K562 (cell line): ENCODE measurements around the gene FADD. TPM values are rescaled to one million over a fixed set of nuclear protein-coding genes. Genes with fewer than 3 reads are reported as not detected.
A peak's percentile ranks its signal among the peaks of the same experiment; 100 is the strongest.

Experiments used
- ATAC-seq: fragments of 200-7000 bp; cut with Tn5 transposase; 3 replicates; pipeline ENCODE4 v1.9.1; 2020; ENCODE audit warnings: moderate library complexity
- BruUV-seq: library from RNA; stranded (reverse); fragments of 400-500 nt; replicated peaks from 2 replicates; lab custom pipeline; 2021; lab: Mats Ljungman, UMichigan
- CTCF ChIA-PET: fragments of 300-600 bp; formaldehyde crosslinking; extraction: SDS; loops from one replicate; lab custom pipeline; 2021; ENCODE audit warnings: low intra/inter-chr PET ratio; lab: Yijun Ruan, JAX
- POLR2A ChIA-PET: fragments of 300-600, 350-650 bp; sonication (Branson Sonifier 250); formaldehyde crosslinking; extraction: SDS; loops from one replicate; lab custom pipeline; 2021; ENCODE audit warnings: antibody characterized with exemption, inconsistent platforms; lab: Yijun Ruan, JAX
- DNase-seq, 4 experiments: peaks; one replicate each; pipeline versions ENCODE4 v3.0.0 to v3.0.0-alpha.2; 2011 to 2018; ENCODE audit warnings: low spot score in 3 of 4, mixed read lengths in 3 of 4; ENCODE audit errors: extremely low read depth in 1 of 4
- FAIRE-seq: peaks from 2 replicates; lab custom pipeline; 2011; peaks lifted over from hg19 to GRCh38; lab: Jason Lieb, UNC
- H2AFZ ChIP-seq: 2 replicates; pipeline ENCODE4 v1.6.0; 2011; ENCODE audit warnings: low read depth, low read length, control low read depth, inconsistent platforms
- H3K27ac ChIP-seq: fragments of 200-600 bp; 3 replicates; pipeline ENCODE4 v1.8.0; 2011; ENCODE audit warnings: low read depth, mild to moderate bottlenecking, control low read depth, inconsistent platforms, low read length, moderate library complexity, mixed read lengths; ENCODE audit errors: extremely low read depth
- H3K27me3 ChIP-seq, 2 experiments: fragments of 300-600 bp in 1 of 2; 2 replicates in 1 of 2; 3 replicates in 1 of 2; pipeline versions ENCODE4 v1.6.0 to v1.8.0; 2011; ENCODE audit warnings: inconsistent platforms in 2 of 2, low read length in 2 of 2, mild to moderate bottlenecking in 1 of 2, mixed read lengths in 1 of 2, moderate library complexity in 1 of 2; ENCODE audit not compliant: control insufficient read depth in 2 of 2, insufficient read depth in 2 of 2
- H3K36me3 ChIP-seq: fragments of 300-600 bp; 3 replicates; pipeline ENCODE4 v1.8.0; 2011; ENCODE audit warnings: mild to moderate bottlenecking, low read length, inconsistent platforms; ENCODE audit not compliant: control insufficient read depth, insufficient read depth
- H3K4me1 ChIP-seq, 2 experiments: fragments of 200-600 bp in 1 of 2; replicated peaks in 1 of 2; 2 replicates in 1 of 2; 3 replicates in 1 of 2; pipeline versions ENCODE4 v1.5.1 to v1.8.0; 2011; ENCODE audit warnings: inconsistent platforms in 2 of 2, low read length in 2 of 2, mild to moderate bottlenecking in 1 of 2, mixed read lengths in 1 of 2, moderate library complexity in 1 of 2; ENCODE audit not compliant: control insufficient read depth in 2 of 2, insufficient read depth in 2 of 2
- H3K4me2 ChIP-seq: 2 replicates; pipeline ENCODE4 v1.6.1; 2011; ENCODE audit warnings: low read length, control low read depth, inconsistent platforms, mixed read lengths; ENCODE audit not compliant: insufficient read depth
- H3K4me3 ChIP-seq: fragments of 200-600 bp; sonication (generic), shearing (Covaris generic); 2 replicates; pipeline ENCODE4 v1.5.1; 2016; ENCODE audit warnings: control low read depth, inconsistent platforms
- H3K79me2 ChIP-seq: fragments of 200-600 bp; 3 replicates; pipeline ENCODE4 v1.8.0; 2011; ENCODE audit warnings: low read length, inconsistent platforms; ENCODE audit not compliant: control insufficient read depth, insufficient read depth
- H3K9ac ChIP-seq, 2 experiments: 2 replicates each; pipeline versions ENCODE4 v1.6.0 to v1.6.1; 2011; ENCODE audit warnings: low read depth in 2 of 2, low read length in 2 of 2, control low read depth in 1 of 2, inconsistent platforms in 1 of 2, mild to moderate bottlenecking in 1 of 2, mixed read lengths in 1 of 2; ENCODE audit not compliant: insufficient read depth in 1 of 2
- H3K9me1 ChIP-seq: one replicate; pipeline ENCODE4 v1.6.0; 2011; ENCODE audit warnings: inconsistent platforms, mild to moderate bottlenecking, low read length, moderate library complexity; ENCODE audit not compliant: control insufficient read depth, insufficient read depth
- H3K9me3 ChIP-seq: replicated peaks from 2 replicates; pipeline ENCODE4 v1.5.1; 2011; ENCODE audit warnings: low read depth, low read length, inconsistent platforms; ENCODE audit not compliant: control insufficient read depth, insufficient read depth
- H4K20me1 ChIP-seq: replicated peaks from 2 replicates; pipeline ENCODE4 v1.6.1; 2011; ENCODE audit warnings: low read length, inconsistent platforms, mixed read lengths; ENCODE audit not compliant: control insufficient read depth, insufficient read depth
- BCOR ChIP-seq: fragments of 450-650 bp; IDR thresholded peaks from 2 replicates; pipeline ENCODE4 v1.6.1; 2016
- CBX3 ChIP-seq, 2 experiments: IDR thresholded peaks; 1 replicate in 1 of 2; 2 replicates in 1 of 2; pipeline ENCODE4 v1.6.1; 2012; ENCODE audit warnings: inconsistent platforms in 2 of 2, low read length in 2 of 2, borderline replicate concordance in 1 of 2, control low read depth in 1 of 2
- CEBPZ ChIP-seq: fragments of 150-350 bp; IDR thresholded peaks from 2 replicates; pipeline ENCODE4 v1.6.1; 2014; ENCODE audit warnings: low read depth, mild to moderate bottlenecking, low read length, borderline replicate concordance
- HDAC1 ChIP-seq, 2 experiments: fragments of 450-650 bp; IDR thresholded peaks; 2 replicates each; pipeline ENCODE4 v1.6.1; 2016 to 2017; ENCODE audit warnings: inconsistent platforms in 1 of 2, mild to moderate bottlenecking in 1 of 2, moderate library complexity in 1 of 2
- HLTF ChIP-seq: fragments of 450-650 bp; IDR thresholded peaks from 2 replicates; pipeline ENCODE4 v1.6.1; 2016
- KDM1A ChIP-seq, 2 experiments: fragments of 450-650 bp; IDR thresholded peaks; 2 replicates each; pipeline ENCODE4 v1.6.1; 2016; ENCODE audit warnings: mild to moderate bottlenecking in 2 of 2
- KDM5B ChIP-seq: fragments of 200-600 bp; sonication (generic); IDR thresholded peaks from 2 replicates; pipeline ENCODE4 v1.6.1; 2012; ENCODE audit warnings: low read depth, mild to moderate bottlenecking, moderate library complexity, low read length, control low read depth, inconsistent platforms; ENCODE audit not compliant: insufficient replicate concordance
- POLR2H ChIP-seq: IDR thresholded peaks from 2 replicates; pipeline ENCODE4 v1.6.1; 2016; ENCODE audit warnings: missing genetic modification characterization, low read depth, mild to moderate bottlenecking, control low read depth, missing compliant biosample characterization, moderate library complexity
- PTBP1 ChIP-seq: fragments of 200-400 bp; formaldehyde crosslinking; IDR thresholded peaks from 2 replicates; pipeline ENCODE4 v1.6.1; 2017; ENCODE audit warnings: low read depth, low read length
- RBM25 ChIP-seq: fragments of 200-400 bp; formaldehyde crosslinking; IDR thresholded peaks from 2 replicates; pipeline ENCODE4 v1.6.1; 2018; ENCODE audit warnings: low read length, low read depth, moderate library complexity; ENCODE audit not compliant: severe bottlenecking
- ZNF717 ChIP-seq: fragments of 250-450 bp; sonication (Bioruptor Pico); IDR thresholded peaks from 2 replicates; pipeline ENCODE4 v1.5.0; 2021
- WGBS: fragments of 100-300 bp; shearing (Covaris generic); methylation state at CpG from one replicate; pipeline ENCODE4 v1.1.6; 2016; ENCODE audit warnings: low coverage, mixed read lengths; ENCODE audit not compliant: insufficient coverage; ENCODE audit errors: missing lambda C conversion rate; 5-methylcytosine and 5-hydroxymethylcytosine counted together
- in situ Hi-C: fragments of 300-500 bp; cut with MboI; formaldehyde crosslinking; loops from 4 replicates; pipeline ENCODE4 v1.15.0; 2018; ENCODE audit warnings: inconsistent platforms, mixed read lengths
- intact Hi-C: fragments of 100-400 bp; cut with micrococcal nuclease; formaldehyde crosslinking; loops from 2 replicates; pipeline ENCODE4 v1.14.2; 2022
- polyA plus RNA-seq, 8 experiments: library from polyadenylated mRNA; depleted of rRNA in 4 of 8; stranded (reverse) in 5 of 8; unstranded in 3 of 8; fragments of >200 nt; fragmentation: Nextera tagmentation in 2 of 8; fragmentation: Illumina TruSeq in 1 of 8; extraction: Ambion mirVana in 2 of 8; extraction: Trizol in 1 of 8; gene quantifications; 2 replicates each; pipeline versions ENCODE4 v1.2.1 to v1.2.3, GENCODE V29; 2011 to 2014; ENCODE audit warnings: inconsistent platforms in 1 of 8, missing spikeins in 1 of 8
- total RNA-seq, 7 experiments: library from RNA; depleted of rRNA in 6 of 7; stranded (reverse); fragments of >200 nt in 6 of 7; fragmentation: Illumina TruSeq in 2 of 7; extraction: Trizol in 2 of 7; gene quantifications; 2 replicates each; pipeline versions ENCODE4 v1.2.1 to v1.2.3, GENCODE V29; 2011 to 2021; ENCODE audit warnings: low replicate concordance in 1 of 7

Gene FADD
- total and polyA plus RNA-seq, 9 of the 15 experiments (the other 6 are each of a cell fraction or from before 2014, with no cell fraction given): 0.29 to 26.9 (median 20.4) TPM

- CTCF ChIA-PET: no interaction called here
- DNase-seq: no peak
- intact Hi-C loops (no loop called here), in situ Hi-C loops (no loop called here)
- no peaks in the 10 kb centered on the region for H3K79me2 ChIP-seq
- no peaks in the 10 kb centered on the region for H3K9me1 ChIP-seq
- no peaks in the 10 kb centered on the region for H3K36me3 ChIP-seq
- no TSS peak for BruUV-seq
- peaks cover 4 to 7% of the 10 kb centered on the region in 2 experiments; a peak in 3 of 5 replicates for H3K4me1 ChIP-seq
- peaks cover 0 to 5% of the 10 kb centered on the region in 2 experiments; a peak in 2 of 5 replicates for H3K27me3 ChIP-seq
- TF ChIP-seq KDM5B: no peak
- TF ChIP-seq, all 486 proteins: peak for 0
- no peak overlapping the region for H3K4me2 ChIP-seq
- POLR2A ChIA-PET: interaction anchor here (1.0 kb wide), 1 partner anchor 24 kb away, joined by 4 read pairs; no protein-coding TSS in a partner anchor
- no peaks in the 10 kb centered on the region for H3K9me3 ChIP-seq
- WGBS: 40% methylated on average over 19 of the region's 22 CpGs
- ATAC-seq: no peak
- no peak overlapping the region for H3K4me3 ChIP-seq
- no peak for FAIRE-seq
- 0 out of 2 replicates have a peak, but pooled peaks cover 6% of the 10 kb centered on the region for H4K20me1 ChIP-seq
- no peak overlapping the region for H3K27ac ChIP-seq
- H2AFZ ChIP-seq: peak overlapping the region; percentile 38; the same call in 1 of the 2 replicates
- peak overlapping the region in 1 of 2 experiments; percentile 75; a peak in 2 of 4 replicates for H3K9ac ChIP-seq
Observed at GRCh38 chr11:70230840-70231710, 28.0 kb downstream of the FADD start.

GRCh38 chr11:70233034-70233433 is 29.9 kb downstream of the FADD start:
- peaks cover 4 to 5% of the 10 kb centered on the region in 2 experiments; a peak in 3 of 5 replicates for H3K4me1 ChIP-seq
- intact Hi-C loops: no loop called here
- in situ Hi-C loops: no loop called here
- H3K27me3 ChIP-seq: peaks cover 0 to 5% of the 10 kb centered on the region in 2 experiments; a peak in 2 of 5 replicates
- BruUV-seq: no TSS peak
- H3K36me3 ChIP-seq: no peaks in the 10 kb centered on the region
- no peak for DNase-seq
- POLR2A ChIA-PET: interaction anchor here (0.7 to 1.0 kb wide), 3 partner anchors 10 to 152 kb away, joined by 3 read pairs; no protein-coding TSS in a partner anchor
- no peak overlapping the region; the same call in 1 of the 2 replicates for H3K4me2 ChIP-seq
- H2AFZ ChIP-seq: no peak overlapping the region
- no peak for ATAC-seq
- no peaks in the 10 kb centered on the region for H3K79me2 ChIP-seq
- 0 out of 2 replicates have a peak, but pooled peaks cover 6% of the 10 kb centered on the region for H4K20me1 ChIP-seq
- no peak for FAIRE-seq
- no peak overlapping the region for H3K9ac ChIP-seq
- CTCF ChIA-PET: no interaction called here
- no peaks in the 10 kb centered on the region for H3K9me3 ChIP-seq
- H3K4me3 ChIP-seq: no peak overlapping the region
- H3K9me1 ChIP-seq: no peaks in the 10 kb centered on the region
- no peak overlapping the region for H3K27ac ChIP-seq
- 0 out of 2 replicates have a peak, but pooled peaks have one; percentile 69 for TF ChIP-seq PTBP1
- TF ChIP-seq BCOR: peak; percentile 85
- TF ChIP-seq HDAC1 (IDR thresholded peaks at IDR 0.05): peak in 1 of 2 experiments; percentile 14; a peak in 1 of 4 replicates
- peak in 1 of 2 experiments; percentile 72; a peak in 2 of 3 replicates for TF ChIP-seq CBX3 (IDR thresholded peaks at IDR 0.05; ENCODE audit: borderline replicate concordance in 1 of 2, low read length in 2 of 2)
- no peak for TF ChIP-seq ZNF717 (CRISPR knock-in tag)
- no peak for TF ChIP-seq POLR2H
- TF ChIP-seq RBM25: peak; percentile 98
- peak; percentile 63; the same call in 1 of the 2 replicates for TF ChIP-seq CEBPZ
- TF ChIP-seq KDM1A (IDR thresholded peaks at IDR 0.05): peak; percentile 22 to 71; a peak in 2 of 4 replicates
- peak; percentile 92 for TF ChIP-seq HLTF
